Measurements from ENCODE around the gene PIK3R3.

GRCh38 chr1:46081206-46081605 is 51.2 kb downstream of the PIK3R3 start:
- TF ChIP-seq, protein P1, sequence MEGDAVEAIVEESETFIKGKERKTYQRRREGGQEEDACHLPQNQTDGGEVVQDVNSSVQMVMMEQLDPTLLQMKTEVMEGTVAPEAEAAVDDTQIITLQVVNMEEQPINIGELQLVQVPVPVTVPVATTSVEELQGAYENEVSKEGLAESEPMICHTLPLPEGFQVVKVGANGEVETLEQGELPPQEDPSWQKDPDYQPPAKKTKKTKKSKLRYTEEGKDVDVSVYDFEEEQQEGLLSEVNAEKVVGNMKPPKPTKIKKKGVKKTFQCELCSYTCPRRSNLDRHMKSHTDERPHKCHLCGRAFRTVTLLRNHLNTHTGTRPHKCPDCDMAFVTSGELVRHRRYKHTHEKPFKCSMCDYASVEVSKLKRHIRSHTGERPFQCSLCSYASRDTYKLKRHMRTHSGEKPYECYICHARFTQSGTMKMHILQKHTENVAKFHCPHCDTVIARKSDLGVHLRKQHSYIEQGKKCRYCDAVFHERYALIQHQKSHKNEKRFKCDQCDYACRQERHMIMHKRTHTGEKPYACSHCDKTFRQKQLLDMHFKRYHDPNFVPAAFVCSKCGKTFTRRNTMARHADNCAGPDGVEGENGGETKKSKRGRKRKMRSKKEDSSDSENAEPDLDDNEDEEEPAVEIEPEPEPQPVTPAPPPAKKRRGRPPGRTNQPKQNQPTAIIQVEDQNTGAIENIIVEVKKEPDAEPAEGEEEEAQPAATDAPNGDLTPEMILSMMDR (IDR thresholded peaks at IDR 0.05) = no peak
- no peak for TF ChIP-seq POLR2A (IDR thresholded peaks at IDR 0.05; ENCODE audit: low read length)
- no peak for TF ChIP-seq EP300 (IDR thresholded peaks at IDR 0.05)
- no peak for TF ChIP-seq MYC (IDR thresholded peaks at IDR 0.05; ENCODE audit: borderline replicate concordance, low read length)
- no peak for TF ChIP-seq EHF (CRISPR knock-in tag; IDR thresholded peaks at IDR 0.05)
- TF ChIP-seq, protein P2, sequence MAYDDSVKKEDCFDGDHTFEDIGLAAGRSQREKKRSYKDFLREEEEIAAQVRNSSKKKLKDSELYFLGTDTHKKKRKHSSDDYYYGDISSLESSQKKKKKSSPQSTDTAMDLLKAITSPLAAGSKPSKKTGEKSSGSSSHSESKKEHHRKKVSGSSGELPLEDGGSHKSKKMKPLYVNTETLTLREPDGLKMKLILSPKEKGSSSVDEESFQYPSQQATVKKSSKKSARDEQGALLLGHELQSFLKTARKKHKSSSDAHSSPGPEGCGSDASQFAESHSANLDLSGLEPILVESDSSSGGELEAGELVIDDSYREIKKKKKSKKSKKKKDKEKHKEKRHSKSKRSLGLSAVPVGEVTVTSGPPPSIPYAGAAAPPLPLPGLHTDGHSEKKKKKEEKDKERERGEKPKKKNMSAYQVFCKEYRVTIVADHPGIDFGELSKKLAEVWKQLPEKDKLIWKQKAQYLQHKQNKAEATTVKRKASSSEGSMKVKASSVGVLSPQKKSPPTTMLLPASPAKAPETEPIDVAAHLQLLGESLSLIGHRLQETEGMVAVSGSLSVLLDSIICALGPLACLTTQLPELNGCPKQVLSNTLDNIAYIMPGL (CRISPR knock-in tag; IDR thresholded peaks at IDR 0.05; ENCODE audit: borderline replicate concordance) = no peak
- TF ChIP-seq CBX2 (IDR thresholded peaks at IDR 0.05; ENCODE audit: borderline replicate concordance, low read depth) = no peak
- no peak for TF ChIP-seq RFX5 (IDR thresholded peaks at IDR 0.05)
- no peak for TF ChIP-seq PBX3 (IDR thresholded peaks at IDR 0.05)
- TF ChIP-seq, protein P3, sequence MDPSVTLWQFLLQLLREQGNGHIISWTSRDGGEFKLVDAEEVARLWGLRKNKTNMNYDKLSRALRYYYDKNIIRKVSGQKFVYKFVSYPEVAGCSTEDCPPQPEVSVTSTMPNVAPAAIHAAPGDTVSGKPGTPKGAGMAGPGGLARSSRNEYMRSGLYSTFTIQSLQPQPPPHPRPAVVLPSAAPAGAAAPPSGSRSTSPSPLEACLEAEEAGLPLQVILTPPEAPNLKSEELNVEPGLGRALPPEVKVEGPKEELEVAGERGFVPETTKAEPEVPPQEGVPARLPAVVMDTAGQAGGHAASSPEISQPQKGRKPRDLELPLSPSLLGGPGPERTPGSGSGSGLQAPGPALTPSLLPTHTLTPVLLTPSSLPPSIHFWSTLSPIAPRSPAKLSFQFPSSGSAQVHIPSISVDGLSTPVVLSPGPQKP (IDR thresholded peaks at IDR 0.05; ENCODE audit: low read depth, low read length) = no peak
- TF ChIP-seq BHLHE40 (IDR thresholded peaks at IDR 0.05; ENCODE audit: low read depth, low read length) = no peak
- TF ChIP-seq BCL3 (IDR thresholded peaks at IDR 0.05) = no peak

Data from A549 (cell line).